Neural progenitor cell (in vitro differentiated cells): Measurements from ENCODE around the gene AMN. TPM values are rescaled to one million over a fixed set of nuclear protein-coding genes. Genes with fewer than 3 reads are reported as not detected.

ENCODE experiments used
- DNase-seq: peaks from one replicate; pipeline ENCODE4 v3.0.0-alpha.2; 2016; ENCODE audit warnings: low spot score
- H2AFZ ChIP-seq: fragments of 200-600 bp; sonication (generic); replicated peaks from 2 replicates; pipeline ENCODE4 v1.6.1; 2016; ENCODE audit warnings: antibody characterized with exemption
- H3F3A ChIP-seq: fragments of 200-600 bp; sonication (generic); 2 replicates; pipeline ENCODE4 v1.6.1; 2016; ENCODE audit warnings: antibody characterized with exemption, low read depth
- H3K27ac ChIP-seq: fragments of 200-600 bp; sonication (generic); 2 replicates; pipeline ENCODE4 v1.5.1; 2016; ENCODE audit warnings: mild to moderate bottlenecking
- H3K27me3 ChIP-seq: fragments of 200-600 bp; sonication (generic); 2 replicates; pipeline ENCODE4 v1.6.1; 2016; ENCODE audit warnings: mild to moderate bottlenecking, moderate library complexity
- H3K36me3 ChIP-seq: fragments of 200-600 bp; sonication (generic); 2 replicates; pipeline ENCODE4 v1.5.1; 2016
- H3K4me1 ChIP-seq: fragments of 200-600 bp; sonication (generic); 2 replicates; pipeline ENCODE4 v1.6.1; 2016; ENCODE audit warnings: mixed run types
- H3K4me2 ChIP-seq: fragments of 200-600 bp; sonication (generic); 2 replicates; pipeline ENCODE4 v1.6.1; 2016
- H3K4me3 ChIP-seq: fragments of 200-600 bp; sonication (generic); 2 replicates; pipeline ENCODE4 v1.5.1; 2016
- H3K79me2 ChIP-seq: fragments of 200-600 bp; sonication (generic); 2 replicates; pipeline ENCODE4 v1.6.1; 2016; ENCODE audit warnings: low read depth
- H3K9ac ChIP-seq: fragments of 200-600 bp; sonication (generic); 2 replicates; pipeline ENCODE4 v1.6.1; 2016
- H3K9me3 ChIP-seq: fragments of 200-600 bp; sonication (generic); 2 replicates; pipeline ENCODE4 v1.5.1; 2016; ENCODE audit warnings: low read depth
- H4K20me1 ChIP-seq: fragments of 200-600 bp; sonication (generic); 2 replicates; pipeline ENCODE4 v1.6.1; 2016; ENCODE audit warnings: low read depth
- H3K27ac Mint-ChIP-seq: 3 replicates; pipeline ENCODE4 v1.8.0; 2021; ENCODE audit warnings: mixed read lengths
- H3K27me3 Mint-ChIP-seq: 2 replicates; pipeline ENCODE4 v1.8.0; 2022; ENCODE audit warnings: low read depth, mild to moderate bottlenecking, inconsistent platforms, moderate library complexity, mixed read lengths; ENCODE audit not compliant: insufficient read depth
- H3K36me3 Mint-ChIP-seq: 3 replicates; pipeline ENCODE4 v1.8.0; 2021; ENCODE audit warnings: mixed read lengths
- H3K4me1 Mint-ChIP-seq: 3 replicates; pipeline ENCODE4 v1.8.0; 2021; ENCODE audit warnings: mixed read lengths
- H3K4me3 Mint-ChIP-seq: 3 replicates; pipeline ENCODE4 v1.8.0; 2021; ENCODE audit warnings: mild to moderate bottlenecking, moderate library complexity, mixed read lengths
- H3K9me3 Mint-ChIP-seq: 3 replicates; pipeline ENCODE4 v1.8.0; 2020; ENCODE audit warnings: mixed read lengths
- CTCF ChIP-seq: fragments of 200-600 bp; sonication (generic); IDR thresholded peaks from 2 replicates; pipeline ENCODE4 v1.5.1; 2017; ENCODE audit warnings: antibody characterized with exemption, mild to moderate bottlenecking
- EZH2 ChIP-seq: fragments of 200-600 bp; sonication (generic); IDR thresholded peaks from 2 replicates; pipeline ENCODE4 v1.6.1; 2017; ENCODE audit warnings: antibody characterized with exemption, mild to moderate bottlenecking, moderate library complexity
- EZH2phosphoT487 ChIP-seq: fragments of 200-600 bp; sonication (generic); IDR thresholded peaks from 2 replicates; pipeline ENCODE4 v1.6.1; 2017; ENCODE audit warnings: antibody characterized with exemption
- total RNA-seq: library from RNA; depleted of rRNA; stranded (reverse); fragments of >200 nt; gene quantifications from 2 replicates; pipeline ENCODE4 v1.2.3, GENCODE V29; 2015; ENCODE audit warnings: low replicate concordance

The AMN gene
- total RNA-seq, 1 donor from 2014 or later = not detected

- H4K20me1 ChIP-seq = no peaks in the 10 kb centered on the region
- no peaks in the 10 kb centered on the region for H3K27me3 ChIP-seq
- Mint-ChIP-seq H3K27me3 (peaks cover 7% of the 10 kb centered on the region), H3K9me3 (peaks cover 5% of the 10 kb centered on the region), H3K4me3 (no peak overlapping the region), H3K4me1 (peaks cover 6% of the 10 kb centered on the region), H3K36me3 (peaks cover 27% of the 10 kb centered on the region), H3K27ac (no peak overlapping the region)
- H2AFZ ChIP-seq = no peak overlapping the region
- no peak for TF ChIP-seq EZH2
- no peak for TF ChIP-seq CTCF
- no peak for TF ChIP-seq EZH2phosphoT487
- H3K27ac ChIP-seq = no peak overlapping the region
- no peaks in the 10 kb centered on the region for H3K9me3 ChIP-seq
- no peak overlapping the region for H3K4me2 ChIP-seq
- no peak for DNase-seq
- H3K36me3 ChIP-seq = peaks cover 6% of the 10 kb centered on the region
- H3K79me2 ChIP-seq = no peaks in the 10 kb centered on the region
- no peaks in the 10 kb centered on the region for H3F3A ChIP-seq
- no peak overlapping the region for H3K9ac ChIP-seq
- H3K4me1 ChIP-seq = no peaks in the 10 kb centered on the region
- no peak overlapping the region for H3K4me3 ChIP-seq
Measured at GRCh38 chr14:102906616-102907302, 15.7 kb upstream of the AMN start.

GRCh38 chr14:102907303-102907844 is 15.1 kb upstream of the AMN start:
- no peak for TF ChIP-seq EZH2phosphoT487
- no peak for TF ChIP-seq EZH2
- DNase-seq = no peak
- Mint-ChIP-seq H3K9me3 (peaks cover 5% of the 10 kb centered on the region), H3K4me3 (no peak overlapping the region), H3K4me1 (peaks cover 6% of the 10 kb centered on the region), H3K27me3 (peaks cover 7% of the 10 kb centered on the region), H3K27ac (peak overlapping the region; percentile 37), H3K36me3 (peaks cover 27% of the 10 kb centered on the region)
- no peaks in the 10 kb centered on the region for H3K79me2 ChIP-seq
- no peaks in the 10 kb centered on the region for H3K27me3 ChIP-seq
- no peak overlapping the region for H3K9ac ChIP-seq
- no peaks in the 10 kb centered on the region for H4K20me1 ChIP-seq
- H3K4me2 ChIP-seq = no peak overlapping the region
- H3F3A ChIP-seq = no peaks in the 10 kb centered on the region
- no peaks in the 10 kb centered on the region for H3K4me1 ChIP-seq
- no peaks in the 10 kb centered on the region for H3K9me3 ChIP-seq
- H2AFZ ChIP-seq = no peak overlapping the region
- peaks cover 6% of the 10 kb centered on the region for H3K36me3 ChIP-seq
- H3K4me3 ChIP-seq = no peak overlapping the region
- no peak overlapping the region for H3K27ac ChIP-seq

GRCh38 chr14:102907980-102908730 is 14.3 kb upstream of the AMN start:
- Mint-ChIP-seq H3K36me3 (peaks cover 25% of the 10 kb centered on the region), H3K9me3 (peaks cover 5% of the 10 kb centered on the region), H3K27ac (peak overlapping the region; percentile 37), H3K27me3 (peaks cover 8% of the 10 kb centered on the region), H3K4me3 (no peak overlapping the region), H3K4me1 (peaks cover 6% of the 10 kb centered on the region)
- Histone ChIP-seq H3K9me3 (no peaks in the 10 kb centered on the region), H3K36me3 (peaks cover 6% of the 10 kb centered on the region), H3K4me3 (no peak overlapping the region), H3K4me2 (no peak overlapping the region), H3K9ac (no peak overlapping the region), H2AFZ (no peak overlapping the region), H3K4me1 (no peaks in the 10 kb centered on the region), H4K20me1 (no peaks in the 10 kb centered on the region), H3F3A (no peaks in the 10 kb centered on the region), H3K27me3 (no peaks in the 10 kb centered on the region), H3K27ac (no peak overlapping the region), H3K79me2 (no peaks in the 10 kb centered on the region)
- TF ChIP-seq EZH2phosphoT487 (no peak), EZH2 (no peak), CTCF (no peak)
- DNase-seq = no peak
